Neural progenitor cell (in vitro differentiated cells): ENCODE results near the gene KANSL3. TPM values are rescaled to one million over a fixed set of nuclear protein-coding genes. Genes with fewer than 3 reads are reported as not detected.

ENCODE experiments used
- DNase-seq: peaks from one replicate; pipeline ENCODE4 v3.0.0-alpha.2; 2016; ENCODE audit warnings: low spot score
- H2AFZ ChIP-seq: fragments of 200-600 bp; sonication (generic); replicated peaks from 2 replicates; pipeline ENCODE4 v1.6.1; 2016; ENCODE audit warnings: antibody characterized with exemption
- H3F3A ChIP-seq: fragments of 200-600 bp; sonication (generic); 2 replicates; pipeline ENCODE4 v1.6.1; 2016; ENCODE audit warnings: antibody characterized with exemption, low read depth
- H3K27ac ChIP-seq: fragments of 200-600 bp; sonication (generic); 2 replicates; pipeline ENCODE4 v1.5.1; 2016; ENCODE audit warnings: mild to moderate bottlenecking
- H3K27me3 ChIP-seq: fragments of 200-600 bp; sonication (generic); 2 replicates; pipeline ENCODE4 v1.6.1; 2016; ENCODE audit warnings: mild to moderate bottlenecking, moderate library complexity
- H3K36me3 ChIP-seq: fragments of 200-600 bp; sonication (generic); 2 replicates; pipeline ENCODE4 v1.5.1; 2016
- H3K4me1 ChIP-seq: fragments of 200-600 bp; sonication (generic); 2 replicates; pipeline ENCODE4 v1.6.1; 2016; ENCODE audit warnings: mixed run types
- H3K4me2 ChIP-seq: fragments of 200-600 bp; sonication (generic); 2 replicates; pipeline ENCODE4 v1.6.1; 2016
- H3K4me3 ChIP-seq: fragments of 200-600 bp; sonication (generic); 2 replicates; pipeline ENCODE4 v1.5.1; 2016
- H3K79me2 ChIP-seq: fragments of 200-600 bp; sonication (generic); 2 replicates; pipeline ENCODE4 v1.6.1; 2016; ENCODE audit warnings: low read depth
- H3K9ac ChIP-seq: fragments of 200-600 bp; sonication (generic); 2 replicates; pipeline ENCODE4 v1.6.1; 2016
- H3K9me3 ChIP-seq: fragments of 200-600 bp; sonication (generic); 2 replicates; pipeline ENCODE4 v1.5.1; 2016; ENCODE audit warnings: low read depth
- H4K20me1 ChIP-seq: fragments of 200-600 bp; sonication (generic); 2 replicates; pipeline ENCODE4 v1.6.1; 2016; ENCODE audit warnings: low read depth
- H3K27ac Mint-ChIP-seq: 3 replicates; pipeline ENCODE4 v1.8.0; 2021; ENCODE audit warnings: mixed read lengths
- H3K27me3 Mint-ChIP-seq: 2 replicates; pipeline ENCODE4 v1.8.0; 2022; ENCODE audit warnings: low read depth, mild to moderate bottlenecking, inconsistent platforms, moderate library complexity, mixed read lengths; ENCODE audit not compliant: insufficient read depth
- H3K36me3 Mint-ChIP-seq: 3 replicates; pipeline ENCODE4 v1.8.0; 2021; ENCODE audit warnings: mixed read lengths
- H3K4me1 Mint-ChIP-seq: 3 replicates; pipeline ENCODE4 v1.8.0; 2021; ENCODE audit warnings: mixed read lengths
- H3K4me3 Mint-ChIP-seq: 3 replicates; pipeline ENCODE4 v1.8.0; 2021; ENCODE audit warnings: mild to moderate bottlenecking, moderate library complexity, mixed read lengths
- H3K9me3 Mint-ChIP-seq: 3 replicates; pipeline ENCODE4 v1.8.0; 2020; ENCODE audit warnings: mixed read lengths
- CTCF ChIP-seq: fragments of 200-600 bp; sonication (generic); IDR thresholded peaks from 2 replicates; pipeline ENCODE4 v1.5.1; 2017; ENCODE audit warnings: antibody characterized with exemption, mild to moderate bottlenecking
- EZH2 ChIP-seq: fragments of 200-600 bp; sonication (generic); IDR thresholded peaks from 2 replicates; pipeline ENCODE4 v1.6.1; 2017; ENCODE audit warnings: antibody characterized with exemption, mild to moderate bottlenecking, moderate library complexity
- EZH2phosphoT487 ChIP-seq: fragments of 200-600 bp; sonication (generic); IDR thresholded peaks from 2 replicates; pipeline ENCODE4 v1.6.1; 2017; ENCODE audit warnings: antibody characterized with exemption
- total RNA-seq: library from RNA; depleted of rRNA; stranded (reverse); fragments of >200 nt; gene quantifications from 2 replicates; pipeline ENCODE4 v1.2.3, GENCODE V29; 2015; ENCODE audit warnings: low replicate concordance

Gene KANSL3
- total RNA-seq, 1 donor from 2014 or later: 32.9 TPM

- Histone ChIP-seq H3K79me2 (no peaks in the 10 kb centered on the region), H3K9ac (no peak overlapping the region), H4K20me1 (no peaks in the 10 kb centered on the region), H3K36me3 (no peaks in the 10 kb centered on the region), H3K4me2 (no peak overlapping the region), H3K27me3 (no peaks in the 10 kb centered on the region), H3K4me1 (no peaks in the 10 kb centered on the region), H2AFZ (no peak overlapping the region), H3K4me3 (no peak overlapping the region), H3K27ac (no peak overlapping the region), H3F3A (no peaks in the 10 kb centered on the region), H3K9me3 (no peaks in the 10 kb centered on the region)
- no peaks in the 10 kb centered on the region for H3K9me3 Mint-ChIP-seq
- H3K4me3 Mint-ChIP-seq: no peak overlapping the region
- no peak overlapping the region for H3K27ac Mint-ChIP-seq
- DNase-seq: no peak
- peaks cover 2% of the 10 kb centered on the region for H3K4me1 Mint-ChIP-seq
- H3K36me3 Mint-ChIP-seq: peaks cover 11% of the 10 kb centered on the region
- TF ChIP-seq EZH2phosphoT487: no peak
- no peak for TF ChIP-seq CTCF
- TF ChIP-seq EZH2: no peak
- H3K27me3 Mint-ChIP-seq: peaks cover 7% of the 10 kb centered on the region
These were observed 13.7 kb upstream of the KANSL3 start for GRCh38 chr2:96651793-96652192.

DNA sequence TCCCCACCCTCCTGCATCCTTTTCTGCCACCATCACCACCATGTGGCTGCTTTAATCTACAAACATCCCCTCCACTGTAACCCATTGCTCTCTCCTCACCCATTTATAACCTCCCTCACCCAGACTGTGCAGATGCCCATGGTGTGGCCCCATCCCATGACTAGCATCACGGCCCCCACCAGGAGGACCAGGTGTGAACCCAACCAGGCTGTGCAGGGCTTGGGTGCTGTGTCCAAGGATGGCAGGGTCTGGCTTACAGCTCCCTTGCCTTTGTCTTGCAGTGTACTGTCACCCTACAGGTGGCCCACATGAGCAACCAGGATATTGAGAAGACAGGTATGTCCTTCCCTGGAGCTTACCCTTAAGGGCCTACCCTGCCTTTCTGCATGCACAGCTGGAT, 11.2 kb upstream of the KANSL3 start:
- Histone ChIP-seq H3F3A (no peaks in the 10 kb centered on the region), H2AFZ (no peak overlapping the region), H3K9ac (no peak overlapping the region), H3K27me3 (no peaks in the 10 kb centered on the region), H3K79me2 (no peaks in the 10 kb centered on the region), H4K20me1 (no peaks in the 10 kb centered on the region), H3K4me1 (no peaks in the 10 kb centered on the region), H3K36me3 (no peaks in the 10 kb centered on the region), H3K4me3 (no peak overlapping the region), H3K27ac (no peak overlapping the region), H3K4me2 (no peak overlapping the region), H3K9me3 (no peaks in the 10 kb centered on the region)
- TF ChIP-seq CTCF (no peak), EZH2phosphoT487 (no peak), EZH2 (no peak)
- DNase-seq: no peak
- Mint-ChIP-seq H3K27me3 (peaks cover 7% of the 10 kb centered on the region), H3K27ac (no peak overlapping the region), H3K36me3 (peaks cover 6% of the 10 kb centered on the region), H3K9me3 (no peaks in the 10 kb centered on the region), H3K4me1 (peaks cover 2% of the 10 kb centered on the region), H3K4me3 (no peak overlapping the region)

GRCh38 chr2:96648306-96648930, 10.3 kb upstream of the KANSL3 start:
- no peaks in the 10 kb centered on the region for H3K27me3 ChIP-seq
- TF ChIP-seq EZH2: no peak
- no peak for TF ChIP-seq EZH2phosphoT487
- TF ChIP-seq CTCF: no peak
- H3K27ac ChIP-seq: no peak overlapping the region
- H4K20me1 ChIP-seq: no peaks in the 10 kb centered on the region
- H3K4me2 ChIP-seq: no peak overlapping the region
- peaks cover 4% of the 10 kb centered on the region for H3K36me3 Mint-ChIP-seq
- H3K4me1 ChIP-seq: no peaks in the 10 kb centered on the region
- no peaks in the 10 kb centered on the region for H3F3A ChIP-seq
- H3K4me3 Mint-ChIP-seq: no peak overlapping the region
- no peak overlapping the region for H2AFZ ChIP-seq
- no peaks in the 10 kb centered on the region for H3K9me3 ChIP-seq
- peaks cover 6% of the 10 kb centered on the region for H3K4me1 Mint-ChIP-seq
- H3K4me3 ChIP-seq: no peak overlapping the region
- no peak overlapping the region for H3K27ac Mint-ChIP-seq
- DNase-seq: no peak
- peaks cover 7% of the 10 kb centered on the region for H3K27me3 Mint-ChIP-seq
- H3K9me3 Mint-ChIP-seq: no peaks in the 10 kb centered on the region
- no peaks in the 10 kb centered on the region for H3K79me2 ChIP-seq
- no peaks in the 10 kb centered on the region for H3K36me3 ChIP-seq
- no peak overlapping the region for H3K9ac ChIP-seq
